ENCODE results near the gene AOPEP.

Gene AOPEP

GRCh38 chr9:94879230-94879629 is 152.7 kb downstream of the AOPEP start:
- H3K27me3 Mint-ChIP-seq = no peaks in the 10 kb centered on the region
- no peaks in the 10 kb centered on the region for H3K9me3 Mint-ChIP-seq
- H3K36me3 Mint-ChIP-seq = no peaks in the 10 kb centered on the region
- peaks cover 26% of the 10 kb centered on the region for H3K4me1 Mint-ChIP-seq
- H3K4me3 Mint-ChIP-seq = no peak overlapping the region
- H3K27ac Mint-ChIP-seq = no peak overlapping the region
- ATAC-seq = no peak

DNA sequence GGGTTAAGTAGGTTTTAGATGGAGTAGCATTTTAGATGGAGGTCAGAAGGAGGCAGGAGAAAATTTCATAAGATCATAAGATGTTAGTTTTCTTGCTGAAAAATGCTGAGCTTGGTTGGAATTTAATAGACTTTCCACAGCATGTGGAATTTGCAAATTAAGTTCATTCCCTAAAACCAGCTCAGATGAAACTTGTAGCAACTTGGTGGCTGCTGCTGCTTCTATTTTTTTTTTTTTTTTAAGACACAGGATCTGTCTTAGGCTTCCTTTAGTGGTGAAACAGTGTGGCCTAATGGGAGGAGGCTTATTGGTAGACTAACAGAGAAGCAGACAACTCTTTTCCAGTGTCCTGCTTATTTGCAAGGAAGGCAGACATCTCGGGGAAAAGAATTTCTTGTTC is 154.5 kb downstream of the AOPEP start:
- Mint-ChIP-seq H3K4me3 (no peak overlapping the region), H3K27me3 (no peaks in the 10 kb centered on the region), H3K4me1 (peaks cover 17% of the 10 kb centered on the region), H3K9me3 (no peaks in the 10 kb centered on the region), H3K27ac (no peak overlapping the region), H3K36me3 (no peaks in the 10 kb centered on the region)
- no peak for ATAC-seq

DNA sequence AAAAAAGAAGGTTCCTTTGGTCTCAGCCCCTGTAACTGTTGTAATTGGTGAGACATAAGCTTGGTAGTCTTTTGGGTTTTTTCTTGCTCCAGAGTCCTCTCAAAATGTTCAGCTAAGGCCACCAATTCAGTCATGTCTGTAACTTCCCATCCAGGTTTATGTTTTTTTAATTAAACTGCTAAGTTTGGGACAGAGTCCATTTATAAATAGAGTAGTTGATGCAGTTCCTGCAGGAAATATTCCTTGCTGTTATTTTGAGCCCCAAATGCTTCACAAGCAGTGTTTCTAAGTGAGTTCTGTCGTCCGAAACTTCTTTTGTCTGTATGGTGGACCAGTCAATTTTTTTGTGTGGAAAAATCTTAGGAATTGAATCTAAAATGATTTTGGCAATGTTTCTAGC is 155.0 kb downstream of the AOPEP start:
- Mint-ChIP-seq H3K36me3 (no peaks in the 10 kb centered on the region), H3K4me3 (no peak overlapping the region), H3K27me3 (no peaks in the 10 kb centered on the region), H3K9me3 (no peaks in the 10 kb centered on the region), H3K27ac (no peak overlapping the region), H3K4me1 (peaks cover 17% of the 10 kb centered on the region)
- ATAC-seq = no peak

- H3K27me3 Mint-ChIP-seq = no peaks in the 10 kb centered on the region
- peak; percentile 55 for ATAC-seq
- no peaks in the 10 kb centered on the region for H3K9me3 Mint-ChIP-seq
- H3K4me3 Mint-ChIP-seq = no peak overlapping the region
- peaks cover 17% of the 10 kb centered on the region for H3K4me1 Mint-ChIP-seq
- H3K27ac Mint-ChIP-seq = no peak overlapping the region
- H3K36me3 Mint-ChIP-seq = no peaks in the 10 kb centered on the region
Measured at GRCh38 chr9:94881940-94882339, 155.4 kb downstream of the AOPEP start.

DNA sequence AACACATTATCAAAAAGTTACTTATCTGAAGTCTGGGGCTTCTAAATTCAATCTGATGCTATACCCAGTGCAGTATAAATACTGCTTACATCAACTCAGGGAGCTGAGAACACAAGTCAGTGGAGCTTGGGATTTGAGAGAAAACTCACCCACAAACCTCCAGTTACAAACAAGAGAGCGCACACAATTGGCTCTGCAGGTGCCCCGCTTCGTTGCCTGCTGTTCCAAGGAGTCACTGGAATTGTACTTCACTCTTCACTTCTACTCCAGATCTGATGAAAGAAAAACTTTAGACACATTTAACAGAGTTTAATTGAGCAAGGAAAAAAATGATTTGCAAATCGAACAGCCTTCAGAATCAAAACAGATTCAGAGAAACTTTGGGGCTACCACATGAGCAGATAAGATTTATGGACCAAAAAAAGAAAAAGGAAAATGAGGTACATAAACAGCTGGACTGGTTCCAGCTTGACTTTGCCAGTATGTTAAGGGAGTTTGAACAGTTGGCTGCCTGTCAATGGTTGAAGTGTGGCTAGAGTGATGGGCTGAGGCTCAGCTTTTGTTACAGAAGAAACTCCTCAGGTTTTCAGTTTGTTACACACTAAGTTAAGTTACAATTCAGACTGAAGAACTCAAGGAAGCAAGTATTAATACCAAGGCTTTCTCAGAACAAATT is 156.6 kb downstream of the AOPEP start:
- Mint-ChIP-seq H3K27ac (no peak overlapping the region), H3K4me3 (no peak overlapping the region), H3K36me3 (no peaks in the 10 kb centered on the region), H3K9me3 (no peaks in the 10 kb centered on the region), H3K4me1 (peaks cover 17% of the 10 kb centered on the region), H3K27me3 (no peaks in the 10 kb centered on the region)
- ATAC-seq = no peak

DNA sequence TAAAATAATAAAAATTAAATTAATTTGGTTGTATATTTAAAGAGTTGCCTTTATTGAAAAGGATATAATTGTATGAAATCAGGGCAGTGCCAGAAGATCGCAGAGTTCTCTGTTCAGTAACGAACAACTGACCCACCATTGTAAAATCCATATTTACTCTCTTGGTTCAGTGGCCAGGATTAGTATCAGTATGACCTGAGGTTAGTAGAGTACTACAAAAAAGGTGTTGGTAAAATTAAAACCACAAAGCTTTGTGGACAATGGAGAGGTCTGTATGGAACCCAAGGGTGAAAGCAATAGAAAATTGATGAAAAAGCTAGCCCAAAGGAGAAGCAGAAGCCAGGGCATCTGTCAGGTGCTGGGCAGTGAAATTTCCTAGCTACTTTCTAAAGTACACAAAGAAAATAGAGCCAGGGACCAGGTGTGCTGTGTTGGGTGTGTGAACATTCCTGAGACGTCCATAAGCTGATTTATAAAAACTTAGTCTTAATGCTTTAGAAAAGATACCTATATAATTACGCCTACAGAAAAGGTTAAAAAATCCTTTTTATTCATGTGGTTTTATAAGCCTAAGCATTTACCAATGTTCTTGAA is 159.5 kb downstream of the AOPEP start:
- H3K36me3 Mint-ChIP-seq = peaks cover 10% of the 10 kb centered on the region
- ATAC-seq = no peak
- H3K4me3 Mint-ChIP-seq = no peak overlapping the region
- H3K9me3 Mint-ChIP-seq = peaks cover 3% of the 10 kb centered on the region
- H3K27ac Mint-ChIP-seq = no peak overlapping the region
- no peaks in the 10 kb centered on the region for H3K27me3 Mint-ChIP-seq
- peaks cover 20% of the 10 kb centered on the region for H3K4me1 Mint-ChIP-seq

DNA sequence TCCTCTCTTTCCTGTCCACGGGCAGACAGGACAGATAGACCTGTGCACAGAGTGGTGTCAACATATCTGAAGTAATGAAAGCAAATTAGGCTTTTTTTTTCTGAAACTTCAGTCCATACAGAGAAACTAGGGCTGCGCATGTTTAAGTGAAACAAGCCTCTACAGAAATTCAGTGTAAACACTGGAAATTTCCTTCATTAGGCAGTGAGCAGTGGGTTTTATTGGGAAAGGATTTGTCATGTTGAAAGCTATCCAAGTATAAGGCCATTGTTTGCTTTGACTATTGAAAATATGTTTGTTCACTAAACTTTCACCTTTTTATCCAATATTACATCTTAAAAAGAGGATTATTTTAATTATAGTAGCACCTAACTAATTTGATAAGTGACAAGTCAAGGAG is 161.2 kb downstream of the AOPEP start:
- peaks cover 25% of the 10 kb centered on the region for H3K36me3 Mint-ChIP-seq
- no peak overlapping the region for H3K27ac Mint-ChIP-seq
- ATAC-seq = no peak
- H3K4me1 Mint-ChIP-seq = peaks cover 10% of the 10 kb centered on the region
- no peak overlapping the region for H3K4me3 Mint-ChIP-seq
- H3K27me3 Mint-ChIP-seq = no peaks in the 10 kb centered on the region
- H3K9me3 Mint-ChIP-seq = peaks cover 10% of the 10 kb centered on the region

- Mint-ChIP-seq H3K9me3 (peaks cover 10% of the 10 kb centered on the region), H3K27ac (no peak overlapping the region), H3K27me3 (no peaks in the 10 kb centered on the region), H3K36me3 (peaks cover 25% of the 10 kb centered on the region), H3K4me1 (peaks cover 10% of the 10 kb centered on the region), H3K4me3 (no peak overlapping the region)
- peak; percentile 80 for ATAC-seq
Measured at GRCh38 chr9:94888775-94889174, 162.3 kb downstream of the AOPEP start.

DNA sequence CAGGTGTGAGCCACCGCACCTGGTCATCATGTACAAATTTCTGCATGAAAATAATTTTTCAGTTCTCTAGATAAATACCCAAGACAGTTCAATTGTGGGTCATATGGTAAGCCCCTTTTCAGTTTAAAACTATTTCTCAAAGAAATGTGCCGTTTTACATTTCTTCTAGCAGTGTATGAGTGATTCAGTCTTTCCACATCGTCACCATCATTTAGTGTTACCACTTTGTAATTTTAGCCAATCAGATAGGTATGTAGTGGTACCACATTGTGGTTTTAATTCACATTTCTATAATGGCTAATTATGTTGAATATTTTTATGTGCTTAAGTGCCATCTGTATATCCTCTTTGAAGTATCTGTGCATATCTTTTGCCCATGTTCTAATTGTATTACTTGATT is 163.1 kb downstream of the AOPEP start:
- Mint-ChIP-seq H3K27ac (no peak overlapping the region), H3K4me3 (no peak overlapping the region), H3K4me1 (peaks cover 10% of the 10 kb centered on the region), H3K9me3 (peaks cover 10% of the 10 kb centered on the region), H3K36me3 (peaks cover 25% of the 10 kb centered on the region), H3K27me3 (no peaks in the 10 kb centered on the region)
- no peak for ATAC-seq

- no peak for ATAC-seq
Measured at GRCh38 chr9:94891183-94891582, 164.7 kb downstream of the AOPEP start.

DNA sequence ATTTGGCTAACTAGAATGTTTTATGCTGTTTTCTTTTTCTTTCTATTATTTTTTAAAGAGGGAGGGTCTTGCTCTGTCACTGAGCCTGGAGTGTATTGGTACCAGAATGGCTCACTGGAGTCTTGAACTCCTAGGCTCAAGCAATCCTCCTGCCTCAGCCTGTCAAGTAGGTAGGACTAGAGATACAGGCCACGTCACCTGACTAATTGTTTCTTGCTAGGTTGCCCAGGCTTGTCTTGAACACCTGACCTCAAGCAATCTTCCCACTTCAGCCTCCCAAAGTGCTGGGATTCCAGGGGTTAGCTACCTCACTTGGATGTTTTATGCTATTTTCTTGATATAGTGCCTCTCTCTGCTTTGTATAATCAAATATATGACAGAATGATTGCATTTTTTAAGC is 166.2 kb downstream of the AOPEP start:
- H3K9me3 Mint-ChIP-seq = peaks cover 10% of the 10 kb centered on the region
- H3K27me3 Mint-ChIP-seq = no peaks in the 10 kb centered on the region
- no peak for ATAC-seq

More at GRCh38 chr9:94891183-94891582, 164.7 kb downstream of the AOPEP start:
- H3K4me1 Mint-ChIP-seq = peaks cover 10% of the 10 kb centered on the region
- H3K36me3 Mint-ChIP-seq = peaks cover 25% of the 10 kb centered on the region
- H3K27me3 Mint-ChIP-seq = no peaks in the 10 kb centered on the region
- H3K9me3 Mint-ChIP-seq = peaks cover 10% of the 10 kb centered on the region
- H3K27ac Mint-ChIP-seq = no peak overlapping the region
- H3K4me3 Mint-ChIP-seq = no peak overlapping the region

GRCh38 chr9:94894094-94894699 is 167.7 kb downstream of the AOPEP start:
- H3K27me3 Mint-ChIP-seq = no peaks in the 10 kb centered on the region
- H3K36me3 Mint-ChIP-seq = peaks cover 25% of the 10 kb centered on the region
- peaks cover 10% of the 10 kb centered on the region for H3K9me3 Mint-ChIP-seq
- H3K4me3 Mint-ChIP-seq = no peak overlapping the region
- no peak for ATAC-seq
- no peak overlapping the region for H3K27ac Mint-ChIP-seq
- no peaks in the 10 kb centered on the region for H3K4me1 Mint-ChIP-seq

More for the DNA sequence above, 166.2 kb downstream of the AOPEP start:
- no peak overlapping the region for H3K4me3 Mint-ChIP-seq
- H3K4me1 Mint-ChIP-seq = peaks cover 10% of the 10 kb centered on the region
- H3K36me3 Mint-ChIP-seq = peaks cover 25% of the 10 kb centered on the region
- no peak overlapping the region for H3K27ac Mint-ChIP-seq

- H3K9me3 Mint-ChIP-seq = peaks cover 7% of the 10 kb centered on the region
- H3K27ac Mint-ChIP-seq = no peak overlapping the region
- no peak overlapping the region for H3K4me3 Mint-ChIP-seq
- no peaks in the 10 kb centered on the region for H3K27me3 Mint-ChIP-seq
- H3K36me3 Mint-ChIP-seq = peaks cover 21% of the 10 kb centered on the region
- no peaks in the 10 kb centered on the region for H3K4me1 Mint-ChIP-seq
- ATAC-seq = no peak
Measured at GRCh38 chr9:94895668-94896067, 169.2 kb downstream of the AOPEP start.

GRCh38 chr9:94896512-94896911 is 170.0 kb downstream of the AOPEP start:
- H3K27ac Mint-ChIP-seq = no peak overlapping the region
- no peak overlapping the region for H3K4me3 Mint-ChIP-seq
- H3K9me3 Mint-ChIP-seq = peaks cover 3% of the 10 kb centered on the region
- ATAC-seq = no peak
- H3K36me3 Mint-ChIP-seq = peaks cover 17% of the 10 kb centered on the region
- no peaks in the 10 kb centered on the region for H3K4me1 Mint-ChIP-seq
- H3K27me3 Mint-ChIP-seq = no peaks in the 10 kb centered on the region

- H3K9me3 Mint-ChIP-seq = no peaks in the 10 kb centered on the region
- H3K27me3 Mint-ChIP-seq = no peaks in the 10 kb centered on the region
- no peak for ATAC-seq
- peaks cover 8% of the 10 kb centered on the region for H3K36me3 Mint-ChIP-seq
- no peak overlapping the region for H3K4me3 Mint-ChIP-seq
- H3K27ac Mint-ChIP-seq = no peak overlapping the region
- H3K4me1 Mint-ChIP-seq = no peaks in the 10 kb centered on the region
Measured at GRCh38 chr9:94899464-94900221, 173.1 kb downstream of the AOPEP start.
